Stimulated activated CD8-positive, alpha-beta memory T cell treated with anti-CD3 and anti-CD28 coated beads, Interleukin-15, amount 100 ng/mL, for 48 hours (primary cell): Measurements from ENCODE around the gene SYCP2.

ENCODE experiments used
- DNase-seq, 2 donors: peaks; one replicate each; pipeline ENCODE4 v3.0.0-alpha.2; 2020; ENCODE audit warnings: low read depth in 2 of 2

SYCP2 gene

DNA sequence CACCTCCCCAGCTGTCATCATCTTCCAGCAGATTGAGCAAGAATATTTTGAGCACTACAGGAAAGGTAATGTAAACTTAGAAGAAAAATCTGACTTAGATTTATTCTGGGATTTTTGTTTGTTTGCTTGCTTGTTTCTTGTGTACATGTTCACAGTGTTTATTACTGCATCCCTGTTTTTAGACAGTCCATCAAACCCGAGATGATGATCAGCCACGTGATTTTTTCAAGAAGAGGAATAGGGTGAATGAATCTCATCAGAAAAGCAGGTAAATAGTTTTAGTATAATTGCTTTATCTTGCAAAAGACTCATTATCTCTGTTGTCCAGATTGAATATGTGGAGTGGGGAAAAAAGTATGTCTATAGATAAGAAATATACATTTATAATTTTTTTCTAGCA, 8.8 kb upstream of the SYCP2 start:
- no peak for DNase-seq

DNA sequence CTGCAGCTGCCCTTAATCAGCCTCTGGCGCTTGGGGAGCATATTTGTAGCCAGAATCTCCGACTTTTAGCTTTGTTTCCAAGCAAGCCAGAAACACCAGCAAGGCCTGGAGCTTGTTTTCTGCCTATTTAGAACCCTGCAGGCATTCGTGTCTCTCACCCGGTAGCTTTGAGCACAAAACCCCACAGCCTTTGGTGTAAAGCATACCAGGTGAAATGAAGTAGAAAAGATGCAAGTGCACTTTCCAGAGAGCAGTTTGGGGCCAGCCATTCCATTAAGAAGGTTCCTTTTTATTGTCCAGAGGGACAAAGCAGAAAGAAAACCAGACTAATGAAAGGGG, 7.5 kb upstream of the SYCP2 start:
- DNase-seq, result no peak

DNA sequence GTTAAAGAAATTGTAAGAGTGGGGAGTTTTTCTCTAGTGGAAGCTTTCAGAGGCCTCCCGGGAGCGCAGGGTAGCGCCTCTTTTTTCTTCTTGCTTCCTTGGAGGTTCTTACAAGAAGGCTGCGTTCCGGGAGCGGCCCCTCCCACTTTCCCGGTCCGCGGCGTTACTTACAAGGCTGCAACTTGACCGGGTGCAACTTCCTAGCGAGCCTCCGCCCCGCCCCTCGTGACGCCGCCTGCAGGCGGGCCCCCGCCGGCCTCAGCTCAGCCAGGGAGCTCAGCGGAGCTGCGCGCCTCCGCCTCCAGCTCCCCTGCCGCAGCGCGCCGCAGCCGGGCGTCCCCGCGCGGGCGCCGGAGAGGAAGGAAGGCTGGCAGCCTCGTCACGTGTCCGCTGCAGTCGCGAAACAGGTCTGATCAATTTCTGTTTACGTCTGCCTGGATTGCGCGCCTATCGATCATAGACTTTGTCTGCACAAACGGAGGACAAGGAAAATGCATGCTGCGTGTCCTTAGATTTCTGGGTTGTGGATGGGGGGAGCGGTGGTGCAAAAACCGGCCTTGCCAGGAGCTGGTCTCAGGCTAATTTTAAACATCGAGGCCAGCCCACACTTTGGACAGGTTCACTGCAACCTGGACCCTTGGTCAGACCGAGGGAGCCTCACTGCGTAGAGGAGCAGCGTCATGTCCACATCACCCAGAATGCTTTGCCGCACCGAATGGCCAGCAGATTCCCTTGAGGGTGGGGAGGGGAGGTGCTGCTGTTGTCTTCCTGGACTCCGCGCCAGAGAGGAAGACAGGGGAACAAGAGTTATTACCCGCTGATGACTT, 6.9 kb upstream of the SYCP2 start, which contains the start of the genes FAM217B and PPP1R3D:
Gene FAM217B (plus strand): TSS at position 261 of the 827 bp plus-strand sequence. CDS start 3,555 bp downstream, outside the sequence.
Gene PPP1R3D (minus strand): TSS at position 177 of the 827 bp plus-strand sequence. CDS start 374 bp downstream, outside the sequence.
- DNase-seq, result peak; percentile 90 to 91

DNA sequence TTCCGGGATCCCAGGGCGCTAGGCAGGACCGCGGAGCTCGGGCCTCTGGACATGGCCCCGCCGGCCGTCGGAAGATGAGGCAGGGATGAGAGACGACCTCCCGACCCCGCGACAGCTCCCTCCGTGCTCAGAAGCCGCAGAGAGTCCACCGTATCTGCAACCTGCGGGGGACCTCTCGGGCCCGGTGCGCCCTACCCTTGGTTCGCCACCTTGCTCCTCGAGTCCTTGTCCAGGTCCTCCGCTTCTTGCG, 6.4 kb upstream of the SYCP2 start:
- DNase-seq, result no peak

DNA sequence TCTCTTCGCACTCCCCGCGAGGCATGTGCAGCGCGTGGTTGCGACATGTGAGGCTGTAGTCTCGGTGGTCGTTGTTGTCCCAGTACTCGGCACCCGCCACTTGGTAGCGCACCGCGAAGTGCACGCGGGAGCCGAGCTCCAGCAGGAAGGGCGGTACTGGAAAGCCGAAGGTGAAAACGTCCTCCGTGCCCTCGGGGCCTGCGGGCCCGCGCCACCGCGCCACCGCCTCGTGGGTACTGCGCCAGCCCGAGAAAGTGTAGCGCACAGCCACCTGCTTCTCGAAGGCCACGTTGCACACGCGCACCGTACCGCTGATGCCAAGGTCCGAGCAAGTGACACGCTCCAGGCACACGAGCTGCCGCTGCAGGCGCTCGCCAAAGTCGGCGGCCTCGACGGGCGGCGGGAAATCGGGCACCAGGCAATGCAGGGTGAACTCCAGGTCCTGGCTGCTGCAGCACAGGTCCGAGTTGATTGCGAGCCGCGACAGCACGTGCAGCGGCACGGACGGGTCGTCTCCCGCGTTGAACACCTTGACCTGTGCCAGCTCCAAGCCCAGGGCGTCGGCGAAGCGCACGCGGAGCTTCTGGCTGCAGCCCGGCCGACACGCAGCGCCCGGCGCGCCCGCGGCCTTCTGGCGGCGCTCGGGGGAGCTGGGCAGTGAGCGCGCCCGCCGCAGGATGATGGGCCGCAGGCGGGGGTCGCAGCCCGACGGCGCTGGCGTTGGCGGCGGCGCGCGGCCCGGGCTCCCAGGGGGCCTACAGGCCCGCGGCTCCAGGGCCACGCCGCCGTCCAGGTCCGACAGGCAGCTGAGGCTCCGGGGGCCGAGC, 5.8 kb upstream of the SYCP2 start:
- no peak for DNase-seq

DNA sequence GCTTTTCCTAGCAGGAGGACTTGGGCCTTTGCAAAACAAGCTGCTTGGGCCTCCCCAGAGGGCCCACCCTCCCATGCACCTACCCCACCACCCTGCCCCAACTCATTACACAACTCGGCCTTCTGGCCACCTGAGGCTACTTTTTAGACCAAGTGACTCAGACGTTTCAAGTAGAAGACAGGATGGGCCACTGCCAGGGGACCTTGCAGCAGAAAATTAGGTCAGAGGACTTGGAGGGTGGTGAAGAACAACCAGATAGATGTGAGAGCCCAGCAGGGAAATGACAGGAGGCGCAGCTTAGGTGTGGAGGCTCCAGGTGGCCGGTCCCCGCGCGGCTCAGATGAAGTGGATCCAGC, 5.2 kb upstream of the SYCP2 start:
- DNase-seq, result no peak

DNA sequence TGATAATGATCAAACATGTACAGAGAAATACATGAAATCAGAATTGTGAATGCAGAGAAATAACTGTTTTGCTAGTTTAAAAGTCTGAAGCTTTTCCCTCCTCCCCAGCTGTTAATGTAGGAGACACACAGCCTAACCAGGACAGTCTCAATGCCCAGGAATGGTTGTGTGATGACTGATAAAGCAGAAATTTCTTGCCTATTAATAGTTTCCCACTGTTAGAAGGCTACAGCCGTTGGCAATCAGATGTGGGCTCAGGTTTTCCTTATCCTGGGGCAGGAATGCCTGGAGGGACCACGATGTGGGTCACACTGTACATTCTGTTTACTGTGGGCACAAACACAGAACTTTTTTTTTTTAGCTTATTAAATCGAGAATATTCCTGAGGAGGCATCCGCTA, 4.8 kb upstream of the SYCP2 start:
- no peak for DNase-seq

DNA sequence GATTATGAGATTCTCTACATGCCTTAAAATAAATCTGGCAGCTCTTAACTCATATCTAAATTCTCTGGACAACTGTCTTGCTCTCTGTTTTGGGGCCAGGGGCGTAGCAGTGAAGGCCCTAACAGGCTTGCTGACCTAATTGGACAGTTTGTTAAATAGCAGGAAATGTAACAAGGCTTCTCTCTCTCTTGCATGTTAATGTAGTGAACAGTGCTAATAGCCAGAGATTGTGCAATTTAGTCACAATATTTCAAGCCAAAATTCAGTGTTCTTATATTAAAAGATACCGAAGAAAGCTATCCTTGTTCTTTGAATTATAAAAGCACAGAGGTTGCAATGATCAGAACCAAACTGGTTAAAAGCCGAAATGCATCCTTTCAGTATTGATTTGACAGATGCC, 3.7 kb upstream of the SYCP2 start:
- DNase-seq, result no peak

DNA sequence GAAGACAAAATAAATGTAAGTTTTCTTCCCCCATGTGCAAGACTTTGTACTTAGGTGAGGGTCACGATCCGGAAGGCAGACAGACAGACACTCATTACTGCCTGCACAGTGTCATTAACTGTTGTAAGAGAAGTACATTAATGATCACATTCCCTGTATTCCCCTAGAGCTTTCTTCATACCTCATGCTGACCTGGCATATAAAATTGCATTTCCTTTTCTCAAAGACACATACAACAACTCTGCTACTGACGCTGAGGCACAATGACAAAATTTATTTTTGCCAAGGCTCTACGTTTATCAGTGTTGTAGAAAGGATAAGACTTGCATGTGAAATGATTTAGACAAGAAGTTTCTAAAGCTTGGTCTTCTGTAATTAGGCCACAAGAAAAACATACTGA, 3.0 kb upstream of the SYCP2 start:
- no peak for DNase-seq

DNA sequence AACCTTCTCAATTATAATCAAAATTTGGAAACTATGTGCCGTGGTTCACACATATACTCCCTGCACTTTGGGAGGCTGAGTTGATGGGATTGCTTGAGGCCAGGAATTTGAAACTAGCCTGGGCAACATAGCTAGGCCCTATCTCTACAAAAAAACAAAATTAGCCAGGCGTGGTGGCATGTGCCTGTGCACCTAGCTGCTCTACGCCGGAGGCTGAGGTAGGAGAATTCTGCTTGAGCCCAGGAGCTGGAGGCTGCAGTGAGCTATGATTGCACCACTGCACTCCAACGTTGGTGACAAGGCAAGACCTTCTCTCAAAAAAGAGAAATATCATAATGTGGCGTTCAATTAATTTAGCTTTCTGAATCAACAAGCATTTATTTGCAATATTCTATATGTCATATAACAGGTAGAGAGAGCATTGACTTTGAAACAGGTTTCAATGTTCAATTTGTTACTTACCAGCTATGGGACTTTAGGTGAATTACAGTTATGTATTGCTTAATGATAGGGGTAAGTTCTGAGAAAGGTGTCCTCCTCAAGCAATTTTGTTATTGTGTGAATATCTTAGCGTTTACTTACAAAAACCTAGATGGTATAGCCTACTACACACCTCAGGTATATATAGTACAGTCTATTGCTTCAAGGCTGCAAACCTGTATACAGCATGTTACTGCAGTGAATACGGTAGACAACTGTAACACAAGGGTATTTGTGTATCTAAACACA, 2.2 kb upstream of the SYCP2 start:
- no peak for DNase-seq

DNA sequence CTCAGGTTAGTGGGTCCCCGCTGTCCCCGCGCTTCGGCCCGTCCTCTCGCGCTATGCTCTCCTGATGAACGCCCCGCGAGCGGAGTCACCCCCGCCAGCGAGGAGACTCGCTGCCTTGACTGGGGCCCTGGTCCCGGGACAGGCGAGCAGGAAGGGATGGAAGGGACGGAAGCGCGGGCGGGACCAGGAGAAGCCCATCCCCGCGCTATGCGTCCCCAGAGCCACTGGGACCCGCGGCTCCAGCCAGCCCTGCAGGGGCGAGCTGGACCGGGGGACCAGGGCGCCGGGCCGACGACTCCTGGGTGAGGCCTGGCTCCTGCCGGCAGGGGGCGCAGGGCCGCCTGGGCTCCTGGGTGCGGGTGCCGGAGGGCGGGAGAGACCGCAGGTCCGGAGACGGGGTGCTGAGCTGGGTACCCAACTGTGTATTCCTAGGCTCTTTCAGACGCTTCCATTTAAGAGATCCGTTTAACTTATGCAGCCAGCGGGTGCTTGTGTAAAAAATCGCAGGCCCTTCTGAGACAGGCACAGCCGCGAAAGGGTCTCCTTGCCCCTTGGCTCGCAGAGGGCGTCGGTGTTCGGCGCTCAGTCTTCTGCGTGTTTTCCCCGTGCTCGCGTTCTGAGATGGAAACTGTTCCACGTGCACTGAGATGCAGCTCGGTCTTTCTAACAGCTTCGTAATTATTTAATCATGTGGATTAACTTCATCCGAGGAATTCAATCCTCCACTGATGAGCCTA, 580 bp upstream of the SYCP2 start:
- peak; percentile 59 to 66 for DNase-seq

DNA sequence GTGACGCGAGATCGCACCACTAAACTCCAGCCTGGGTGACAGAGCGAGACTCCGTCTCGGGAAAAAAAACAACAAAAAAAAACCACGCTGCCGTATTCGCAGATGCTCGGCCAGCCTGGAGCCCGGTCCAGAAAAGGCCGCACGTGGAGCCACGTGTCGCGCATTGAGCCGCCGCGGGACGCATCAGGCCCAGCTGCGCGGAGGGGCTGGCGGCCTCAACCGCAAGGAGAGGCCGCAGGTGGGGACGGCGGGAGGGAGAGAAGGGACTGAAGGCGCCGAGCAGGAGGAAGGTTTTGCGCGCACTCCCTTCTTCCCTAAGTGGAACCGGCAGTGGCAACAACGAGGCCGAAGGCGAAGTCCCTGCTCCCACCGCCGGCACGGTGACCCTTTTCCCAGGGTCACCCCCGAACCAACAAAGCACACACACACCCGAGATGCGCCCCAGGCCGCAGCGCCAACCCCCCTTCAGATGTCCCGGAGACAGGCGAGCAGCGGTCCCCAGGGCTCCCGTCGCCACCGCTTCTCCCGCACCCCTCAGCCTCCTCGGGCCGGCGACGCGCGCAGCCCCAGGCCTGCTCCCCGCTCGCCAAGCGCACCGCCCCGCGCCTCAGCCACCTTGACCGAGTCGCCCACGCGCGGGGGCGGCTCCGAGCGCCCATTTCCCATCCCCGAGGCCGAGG, 681 bp downstream of the SYCP2 start:
- DNase-seq, result no peak

DNA sequence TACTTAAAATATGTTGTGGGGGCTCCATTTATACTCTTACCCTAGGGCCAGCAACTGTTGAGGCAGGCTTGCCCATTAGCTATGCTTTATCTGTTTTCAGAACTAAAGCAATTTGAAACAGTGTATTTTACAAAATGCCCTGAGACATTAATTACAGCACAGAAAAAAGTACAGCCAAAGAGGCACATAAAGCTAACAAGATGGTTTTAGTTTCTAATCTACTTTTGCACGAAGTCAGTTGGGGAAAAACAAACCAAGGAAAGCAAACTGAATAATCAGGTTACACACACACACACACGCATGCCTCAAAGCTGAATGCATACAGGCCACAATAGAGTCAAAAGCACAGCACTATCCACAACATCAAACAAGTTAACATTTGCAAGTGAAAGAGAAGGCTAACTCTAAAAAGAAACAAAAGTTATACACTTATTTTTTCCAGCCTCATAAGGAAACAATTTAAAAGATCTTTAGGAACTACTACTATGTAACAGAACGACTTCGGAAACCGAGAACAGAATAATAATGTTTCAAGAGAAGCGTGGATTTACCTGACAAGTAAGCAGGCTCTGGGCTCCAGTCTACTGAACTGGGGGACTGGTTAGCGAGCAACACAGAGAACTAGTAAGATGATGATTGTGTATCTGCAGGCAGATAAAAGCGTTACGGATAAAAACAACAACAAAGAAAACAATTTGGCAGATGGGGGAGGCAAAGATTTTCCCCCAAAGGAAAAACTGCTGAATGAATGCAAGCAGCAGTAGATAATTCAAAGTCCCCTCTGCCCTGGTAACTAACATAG, 1.7 kb downstream of the SYCP2 start:
- no peak for DNase-seq

DNA sequence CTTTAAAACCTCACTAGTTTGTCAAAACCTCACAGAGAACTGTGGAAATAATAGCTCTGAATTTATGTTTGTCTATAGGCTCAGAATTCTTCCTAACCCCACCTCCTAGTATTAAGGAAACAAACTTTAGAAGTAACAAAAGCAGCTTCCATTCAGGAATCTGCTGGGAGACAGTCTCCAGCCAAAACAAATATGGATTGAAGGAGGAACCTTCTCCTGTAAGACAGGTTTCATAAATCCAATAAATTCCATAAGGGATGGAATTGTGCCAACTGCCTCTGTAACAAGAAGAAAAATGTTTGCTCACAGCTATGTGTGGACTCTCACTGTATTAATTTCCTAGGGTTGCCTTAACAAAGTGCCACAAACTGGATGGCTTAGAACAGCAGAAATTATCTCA, 7.5 kb downstream of the SYCP2 start:
- no peak for DNase-seq

DNA sequence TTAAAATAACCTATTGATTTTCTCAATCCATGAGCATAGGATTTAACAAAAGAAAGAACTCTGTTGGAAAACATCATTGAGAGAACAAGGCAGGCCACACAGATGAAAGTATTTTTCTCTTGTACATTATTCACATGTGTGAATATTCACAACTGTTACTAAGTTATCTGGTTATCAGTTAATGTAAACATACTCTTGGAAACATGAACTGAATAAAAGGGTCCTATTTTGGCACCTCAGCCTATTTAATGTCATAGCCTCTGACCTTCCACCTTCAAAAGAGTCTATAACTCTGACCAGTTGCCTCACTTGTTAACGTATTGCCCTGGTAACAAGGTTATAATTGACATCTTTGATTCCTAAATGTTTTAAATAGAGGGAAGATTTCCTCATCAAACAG, 8.1 kb downstream of the SYCP2 start:
- no peak for DNase-seq

DNA sequence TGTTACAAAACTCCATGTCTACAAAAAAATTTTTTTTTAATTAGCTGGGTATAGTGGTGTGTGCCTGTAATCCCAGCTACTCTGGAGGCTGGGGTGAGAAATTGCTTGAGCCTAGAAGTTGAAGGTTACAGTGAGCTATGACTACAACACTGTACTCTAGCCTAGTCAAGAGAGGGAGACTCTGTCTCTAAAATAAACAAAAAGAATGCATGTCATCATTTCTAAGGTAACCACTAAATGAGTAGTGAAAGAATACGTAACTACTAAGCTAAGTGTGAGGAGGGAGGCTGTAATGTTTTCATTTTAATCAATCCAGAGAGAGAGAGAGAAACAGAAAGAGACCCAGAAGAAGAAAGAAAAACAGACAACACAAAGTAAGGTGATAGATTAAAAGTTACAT, 9.9 kb downstream of the SYCP2 start:
- no peak for DNase-seq

DNA sequence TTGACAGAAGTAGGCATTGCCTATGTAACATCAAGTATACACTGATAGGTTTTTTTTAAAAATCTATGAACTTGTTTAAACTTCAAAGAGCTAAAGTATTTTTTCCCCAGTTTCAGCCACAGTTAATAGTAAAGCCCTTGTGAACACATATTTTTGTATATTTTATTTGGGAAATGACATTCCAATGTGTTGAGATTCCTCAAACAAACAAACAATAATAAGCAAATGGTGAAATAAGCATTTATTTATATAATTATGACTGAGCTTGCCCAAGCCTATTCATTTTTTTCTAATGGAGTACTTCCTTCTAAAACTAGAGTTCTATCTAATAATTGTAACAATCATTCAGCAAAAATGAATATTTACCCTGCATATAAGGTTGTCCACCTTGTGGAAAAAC, 12.5 kb downstream of the SYCP2 start:
- DNase-seq, result no peak

DNA sequence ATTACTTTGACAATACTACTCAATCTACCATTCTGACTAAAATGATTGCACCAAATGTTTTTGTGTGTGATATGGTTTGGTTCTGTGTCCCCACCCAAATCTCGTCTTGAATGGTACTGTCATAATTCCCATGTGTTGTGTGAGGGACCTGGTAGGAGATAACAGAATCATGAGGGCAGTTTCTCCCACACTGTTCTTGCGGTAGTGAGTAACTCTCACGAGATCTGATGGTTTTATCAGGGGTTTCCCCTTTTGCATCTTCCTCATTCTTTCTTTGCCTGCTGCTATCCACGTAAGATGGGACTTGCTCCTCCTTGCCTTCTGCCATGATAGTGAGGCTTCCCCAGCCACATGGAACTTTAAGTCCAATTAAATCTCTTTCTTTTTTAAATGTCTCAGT, 20.8 kb downstream of the SYCP2 start:
- no peak for DNase-seq

DNA sequence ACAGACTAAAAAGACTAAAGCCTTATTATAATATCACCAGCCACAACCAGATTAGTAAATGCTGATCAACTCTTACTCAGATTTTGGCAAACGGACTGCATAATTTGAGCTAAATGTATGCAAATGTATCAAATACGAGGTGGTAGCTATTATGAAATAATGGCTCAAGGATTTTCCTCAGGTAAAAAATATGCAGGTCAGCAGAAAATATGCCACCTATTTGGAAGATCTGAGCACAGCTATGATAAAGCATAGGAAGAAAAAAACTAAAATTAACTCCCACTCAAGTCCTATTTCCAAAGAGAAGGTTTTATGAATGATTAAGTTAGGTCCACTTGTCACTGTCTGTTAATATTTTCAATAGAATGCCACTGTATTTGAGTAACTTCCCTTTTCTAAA, 22.4 kb downstream of the SYCP2 start:
- DNase-seq, result no peak

DNA sequence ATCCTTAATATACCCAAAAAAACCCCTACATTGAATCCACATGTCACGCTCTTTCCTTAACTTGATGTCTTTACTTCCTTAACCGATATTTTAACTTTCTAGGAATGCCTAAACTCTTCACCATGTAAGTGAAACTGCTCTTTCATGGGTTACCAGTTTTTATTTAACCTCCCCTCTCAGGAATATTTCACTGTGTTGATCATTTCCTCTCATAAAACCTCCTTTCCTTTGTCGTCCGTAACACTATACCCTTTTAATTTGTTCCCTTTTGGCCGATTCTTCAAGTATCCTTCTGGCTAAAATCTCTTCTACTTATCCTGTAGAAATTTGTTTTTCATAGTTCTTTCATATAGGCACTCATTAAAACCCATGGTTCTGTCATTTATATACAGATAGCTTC, 24.6 kb downstream of the SYCP2 start:
- DNase-seq, result no peak

DNA sequence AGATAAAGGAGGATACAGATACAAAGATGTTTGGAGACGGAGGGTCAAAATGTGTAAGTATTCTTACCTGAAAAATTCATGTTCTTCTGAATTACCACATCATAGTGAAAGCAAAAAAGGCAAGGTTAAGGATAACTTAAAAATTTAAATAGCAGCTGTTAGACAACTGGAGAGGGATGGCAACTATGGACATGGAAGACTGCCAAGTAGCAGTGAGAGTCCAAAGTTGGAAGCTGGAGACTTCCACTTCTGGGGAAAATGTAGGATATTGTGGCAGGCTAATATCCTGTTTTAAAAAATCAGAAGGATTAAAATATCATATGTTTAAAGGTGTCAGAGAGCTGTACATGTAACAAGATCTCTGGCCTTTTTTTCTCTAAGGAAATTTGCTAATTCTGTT, 29.8 kb downstream of the SYCP2 start:
- DNase-seq, result no peak
